HepG2 (cell line): ENCODE measurements around the gene RRAGA. TPM values are rescaled to one million over a fixed set of nuclear protein-coding genes. Genes with fewer than 3 reads are reported as not detected.

Experiments
- ARNTL ChIP-seq: sonication (generic); formaldehyde crosslinking; IDR thresholded peaks from 2 replicates; pipeline ENCODE4 v1.4.0; 2020; ENCODE audit warnings: mild to moderate bottlenecking, missing genetic modification reagents
- EHMT2 ChIP-seq: fragments of 200-600 bp; sonication (generic); IDR thresholded peaks from 2 replicates; pipeline ENCODE4 v1.7.0; 2017; ENCODE audit warnings: antibody characterized with exemption, low read depth, low read length, borderline replicate concordance
- FOXK1 ChIP-seq: sonication (generic); formaldehyde crosslinking; IDR thresholded peaks from 2 replicates; pipeline ENCODE4 v1.4.0; 2020; ENCODE audit warnings: low read depth, missing genetic modification reagents, borderline replicate concordance
- GPN1 ChIP-seq: sonication (generic); formaldehyde crosslinking; IDR thresholded peaks from 2 replicates; pipeline ENCODE4 v1.5.1; 2020; ENCODE audit warnings: missing genetic modification reagents, borderline replicate concordance
- GTF2F1 ChIP-seq: fragments of 150-350 bp; IDR thresholded peaks from 2 replicates; pipeline ENCODE4 v1.6.1; 2014; ENCODE audit warnings: low read length
- HOXD1 ChIP-seq: sonication (generic); formaldehyde crosslinking; IDR thresholded peaks from 2 replicates; pipeline ENCODE4 v1.5.0; 2020; ENCODE audit warnings: missing genetic modification reagents
- MAFK ChIP-seq, 2 experiments: IDR thresholded peaks in 1 of 2; conservative IDR thresholded peaks in 1 of 2; 2 replicates each; pipeline ENCODE4 v1.6.1; 2011; ENCODE audit warnings: improper control_type of control experiment in 2 of 2, low read length in 2 of 2
- RXRA ChIP-seq: sonication (generic); formaldehyde crosslinking; IDR thresholded peaks from 2 replicates; pipeline ENCODE4 v1.5.1; 2020; ENCODE audit warnings: missing genetic modification reagents
- RXRB ChIP-seq: IDR thresholded peaks from 2 replicates; pipeline ENCODE4 v1.6.1; 2016; ENCODE audit warnings: borderline replicate concordance, missing genetic modification reagents, missing compliant biosample characterization
- SP5 ChIP-seq: IDR thresholded peaks from 2 replicates; pipeline ENCODE4 v1.6.1; 2016; ENCODE audit warnings: low read depth, borderline replicate concordance
- TEAD3 ChIP-seq: optimal IDR thresholded peaks from 2 replicates; pipeline ENCODE3; 2016; ENCODE audit warnings: borderline replicate concordance
- ZBTB8A ChIP-seq: sonication (generic); formaldehyde crosslinking; IDR thresholded peaks from 2 replicates; pipeline ENCODE4 v1.4.0; 2020; ENCODE audit warnings: mild to moderate bottlenecking, low read depth, missing genetic modification reagents, borderline replicate concordance
- ZFY ChIP-seq: sonication (generic); formaldehyde crosslinking; IDR thresholded peaks from 2 replicates; pipeline ENCODE4 v1.4.0; 2020; ENCODE audit warnings: missing genetic modification reagents
- ZNF260 ChIP-seq: sonication (generic); formaldehyde crosslinking; IDR thresholded peaks from 2 replicates; pipeline ENCODE4 v1.4.0; 2020; ENCODE audit warnings: missing genetic modification reagents, low read depth, mild to moderate bottlenecking, borderline replicate concordance
- ZNF382 ChIP-seq: sonication (generic); formaldehyde crosslinking; IDR thresholded peaks from 2 replicates; pipeline ENCODE4 v1.5.0; 2020; ENCODE audit warnings: missing genetic modification reagents, mild to moderate bottlenecking, borderline replicate concordance
- ZNF431 ChIP-seq: sonication (generic); formaldehyde crosslinking; IDR thresholded peaks from 2 replicates; pipeline ENCODE4 v1.9.0; 2022; ENCODE audit warnings: missing genetic modification reagents, low read depth, mild to moderate bottlenecking, borderline replicate concordance
- ZNF460 ChIP-seq: sonication (generic); formaldehyde crosslinking; IDR thresholded peaks from 2 replicates; pipeline ENCODE4 v1.5.1; 2020; ENCODE audit warnings: missing genetic modification reagents, mild to moderate bottlenecking, borderline replicate concordance
- ZNF512B ChIP-seq: sonication (generic); formaldehyde crosslinking; IDR thresholded peaks from 2 replicates; pipeline ENCODE4 v1.5.1; 2020; ENCODE audit warnings: missing genetic modification reagents, mild to moderate bottlenecking, borderline replicate concordance
- ZNF598 ChIP-seq: sonication (generic); formaldehyde crosslinking; IDR thresholded peaks from 2 replicates; pipeline ENCODE4 v1.5.1; 2020; ENCODE audit warnings: mild to moderate bottlenecking, missing genetic modification reagents, borderline replicate concordance
- ZNF644 ChIP-seq: IDR thresholded peaks from 2 replicates; pipeline ENCODE4 v1.6.1; 2016; ENCODE audit warnings: low read depth
- ZNF678 ChIP-seq: sonication (generic); formaldehyde crosslinking; IDR thresholded peaks from 2 replicates; pipeline ENCODE4 v1.4.0; 2020; ENCODE audit warnings: mild to moderate bottlenecking, missing genetic modification reagents
- ZNF713 ChIP-seq: sonication (generic); formaldehyde crosslinking; IDR thresholded peaks from 2 replicates; pipeline ENCODE4 v1.4.0; 2020; ENCODE audit warnings: mild to moderate bottlenecking, missing genetic modification reagents
- ZSCAN21 ChIP-seq: sonication (generic); formaldehyde crosslinking; IDR thresholded peaks from 2 replicates; pipeline ENCODE4 v1.8.0; 2022; ENCODE audit warnings: mild to moderate bottlenecking, missing genetic modification reagents, moderate library complexity, borderline replicate concordance
- polyA plus RNA-seq, 8 experiments: library from polyadenylated mRNA; depleted of rRNA in 3 of 8; stranded (reverse) in 7 of 8; unstranded in 1 of 8; fragments of >200 nt; fragmentation: Illumina TruSeq in 4 of 8; extraction: Trizol in 4 of 8; gene quantifications; 2 replicates each; pipeline versions ENCODE4 v1.2.1 to v1.2.3, GENCODE V29; 2011 to 2016; ENCODE audit warnings: low read depth in 4 of 8, missing spikeins in 1 of 8, mixed read lengths in 1 of 8; ENCODE audit not compliant: insufficient read depth in 1 of 8
- total RNA-seq, 5 experiments: library from RNA; depleted of rRNA; stranded (reverse); fragments of >200 nt; fragmentation: Illumina TruSeq; extraction: Trizol; gene quantifications; 2 replicates each; pipeline ENCODE4 v1.2.3, GENCODE V29; 2016; ENCODE audit warnings: low read depth in 1 of 5
- TF ChIP-seq, protein P1 (sequence below): sonication (generic); formaldehyde crosslinking; IDR thresholded peaks from 2 replicates; pipeline ENCODE4 v1.4.0; 2020; ENCODE audit warnings: missing genetic modification reagents
- TF ChIP-seq, protein P2 (sequence below): sonication (generic); formaldehyde crosslinking; IDR thresholded peaks from 2 replicates; pipeline ENCODE4 v1.8.0; 2022; ENCODE audit warnings: missing genetic modification reagents, low read depth, mild to moderate bottlenecking, borderline replicate concordance

RRAGA gene
- total and polyA plus RNA-seq, 2 of the 13 experiments (the other 11 are each of a cell fraction or from before 2014, with no cell fraction given), result 37.5 to 118 TPM

- TF ChIP-seq ARNTL (CRISPR knock-in tag) (peak; percentile 44; the same call in 1 of the 2 replicates), MAFK (conservative IDR thresholded peaks at IDR 0.05 in 1 of 2, IDR thresholded peaks at IDR 0.05 in 1 of 2; ENCODE audit: low read length in 2 of 2) (0 out of 4 replicates have a peak, but pooled peaks of 1 of the 2 experiments have one; percentile 0), ZNF431 (CRISPR knock-in tag) (peak; percentile 78; the same call in 1 of the 2 replicates), ZSCAN21 (no peak), ZNF382 (CRISPR knock-in tag) (no peak), ZNF713 (CRISPR knock-in tag) (no peak), GPN1 (no peak), ZNF678 (CRISPR knock-in tag) (no peak), ZBTB8A (CRISPR knock-in tag) (no peak), FOXK1 (CRISPR knock-in tag) (peak; percentile 77), ZNF512B (CRISPR knock-in tag) (no peak), ZFY (CRISPR knock-in tag) (peak; percentile 98), RXRB (CRISPR knock-in tag) (peak; percentile 72), GTF2F1 (no peak), ZNF260 (CRISPR knock-in tag) (no peak), EHMT2 (no peak), ZNF644 (CRISPR knock-in tag) (no peak), HOXD1 (peak; percentile 33; the same call in 1 of the 2 replicates), RXRA (CRISPR knock-in tag) (peak; percentile 72; the same call in 1 of the 2 replicates), ZNF460 (CRISPR knock-in tag) (no peak; the same call in 1 of the 2 replicates), TEAD3 (CRISPR knock-in tag) (peak; percentile 67), SP5 (peak; percentile 74), ZNF598 (CRISPR knock-in tag) (peak; percentile 69; the same call in 1 of the 2 replicates)
- TF ChIP-seq, protein P1, sequence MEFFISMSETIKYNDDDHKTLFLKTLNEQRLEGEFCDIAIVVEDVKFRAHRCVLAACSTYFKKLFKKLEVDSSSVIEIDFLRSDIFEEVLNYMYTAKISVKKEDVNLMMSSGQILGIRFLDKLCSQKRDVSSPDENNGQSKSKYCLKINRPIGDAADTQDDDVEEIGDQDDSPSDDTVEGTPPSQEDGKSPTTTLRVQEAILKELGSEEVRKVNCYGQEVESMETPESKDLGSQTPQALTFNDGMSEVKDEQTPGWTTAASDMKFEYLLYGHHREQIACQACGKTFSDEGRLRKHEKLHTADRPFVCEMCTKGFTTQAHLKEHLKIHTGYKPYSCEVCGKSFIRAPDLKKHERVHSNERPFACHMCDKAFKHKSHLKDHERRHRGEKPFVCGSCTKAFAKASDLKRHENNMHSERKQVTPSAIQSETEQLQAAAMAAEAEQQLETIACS (CRISPR knock-in tag), result peak; percentile 41
- TF ChIP-seq, protein P2, sequence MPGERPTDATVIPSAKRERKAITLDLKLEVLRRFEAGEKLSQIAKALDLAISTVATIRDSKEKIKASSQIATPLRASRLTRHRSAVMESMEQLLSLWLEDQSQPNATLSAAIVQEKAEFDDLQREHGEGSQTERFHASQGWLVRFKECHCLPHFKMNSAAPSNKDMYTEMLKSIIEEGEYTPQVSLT, result 0 out of 2 replicates have a peak, but pooled peaks have one; percentile 34
Observed at GRCh38 chr9:19048966-19049916, at the start of gene RRAGA (continued).
